ENCODE measurements around the gene GTPBP3.

The GTPBP3 gene

DNA sequence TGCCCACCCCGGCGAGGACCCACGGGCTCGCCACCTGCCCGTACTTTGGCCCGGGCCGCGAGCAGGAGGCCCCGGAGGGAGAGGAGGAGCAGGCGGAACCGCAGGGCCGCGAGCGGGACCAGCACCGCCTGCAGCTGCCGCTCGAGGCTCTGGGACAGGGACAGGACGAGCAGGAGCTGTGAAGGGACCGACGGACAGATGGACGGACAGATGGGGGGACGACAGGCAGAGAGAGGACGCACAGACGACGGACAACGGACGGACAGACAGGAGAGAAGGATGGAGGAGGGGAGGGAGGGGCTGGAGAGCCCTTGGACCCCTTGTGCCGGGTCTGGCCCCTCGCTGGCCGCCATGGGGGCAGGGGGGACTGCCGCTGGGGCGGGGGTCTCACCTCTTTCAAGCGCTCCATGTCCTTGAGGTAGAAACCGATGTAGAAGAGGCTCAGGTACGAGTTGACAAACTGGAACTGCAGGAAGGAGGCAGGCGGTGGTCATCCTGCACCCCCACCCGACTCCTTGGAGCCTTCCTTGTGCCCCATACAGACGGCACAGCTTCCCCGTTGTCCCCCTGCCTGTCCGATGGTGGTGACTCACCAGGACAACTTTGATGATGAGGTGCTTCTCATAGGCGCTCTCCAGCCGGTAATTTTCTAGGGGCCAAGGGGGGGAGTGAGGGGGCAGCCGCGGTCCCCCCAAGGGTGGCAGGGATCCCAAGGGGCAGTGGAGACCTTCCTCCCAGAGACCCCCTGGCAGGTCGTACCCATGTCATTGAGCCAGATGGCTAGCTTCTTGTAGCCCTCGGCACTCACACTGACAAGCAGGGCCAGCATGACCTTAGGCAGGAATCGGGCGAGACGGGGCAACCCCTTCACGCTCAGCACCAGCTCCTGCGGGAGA, 7.7 kb upstream of the GTPBP3 start:
- H3K27ac ChIP-seq (ENCODE audit: low read depth, low read length, severe bottlenecking) = no peak overlapping the region
- H3K9me3 ChIP-seq (ENCODE audit: control insufficient read depth, low read length) = no peaks in the 10 kb centered on the region
- H3K36me3 ChIP-seq (ENCODE audit: control insufficient read depth, insufficient read depth, low read length) = peaks cover 34% of the 10 kb centered on the region
- H3K4me1 ChIP-seq (ENCODE audit: control insufficient read depth, insufficient read depth, low read length, poor library complexity, severe bottlenecking) = peaks cover 18% of the 10 kb centered on the region
- 91 to 92% methylated on average over 47 to 51 of the region's 51 CpGs for WGBS, 2 experiments (ENCODE audit: insufficient coverage in 2 of 2)
- H3K4me3 ChIP-seq (ENCODE audit: extremely low read depth, insufficient read depth, low read length, poor library complexity, severe bottlenecking) = no peak overlapping the region

DNA sequence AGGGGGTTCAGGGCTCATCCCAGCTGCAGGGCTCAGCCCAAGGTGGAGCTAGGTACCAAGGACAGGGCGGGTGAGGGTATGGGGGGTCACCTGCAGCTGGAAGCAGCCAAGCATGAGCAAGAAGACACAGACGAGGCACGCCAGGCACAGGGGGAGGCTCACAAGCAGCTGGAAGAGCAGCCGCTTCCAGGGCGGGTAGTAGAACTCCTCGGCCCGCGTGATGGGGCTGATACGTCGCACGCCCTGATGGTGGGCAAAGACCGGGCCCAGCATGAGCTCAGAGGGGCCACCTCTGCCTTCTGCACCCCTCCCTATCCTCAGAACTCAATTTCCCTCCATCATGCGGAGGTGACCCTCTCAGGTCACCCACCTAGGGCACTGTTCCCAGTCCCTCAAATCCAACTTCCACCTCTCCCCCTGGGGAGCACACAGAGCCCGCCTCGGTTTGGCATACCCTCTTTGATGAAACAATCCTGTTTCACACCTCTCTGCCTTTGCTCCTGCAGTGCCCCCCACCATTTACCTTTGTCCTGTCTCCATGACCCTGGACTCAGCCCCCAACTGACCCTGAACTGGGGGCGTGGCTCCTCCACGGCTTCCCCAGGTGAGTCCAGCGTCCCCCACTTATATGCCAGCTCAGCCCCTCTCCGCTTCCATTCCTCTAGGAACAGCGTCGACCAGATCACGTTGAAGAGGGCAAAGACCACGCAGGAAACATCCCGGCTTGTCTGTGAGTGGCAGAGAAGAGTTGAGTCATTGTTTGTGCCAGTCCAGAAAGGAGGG, 6.9 kb upstream of the GTPBP3 start:
- Histone ChIP-seq H3K4me3 (ENCODE audit: extremely low read depth, insufficient read depth, low read length, poor library complexity, severe bottlenecking) (no peak overlapping the region), H3K36me3 (ENCODE audit: control insufficient read depth, insufficient read depth, low read length) (peaks cover 30% of the 10 kb centered on the region), H3K4me1 (ENCODE audit: control insufficient read depth, insufficient read depth, low read length, poor library complexity, severe bottlenecking) (peaks cover 18% of the 10 kb centered on the region), H3K9me3 (ENCODE audit: control insufficient read depth, low read length) (no peaks in the 10 kb centered on the region), H3K27ac (ENCODE audit: low read depth, low read length, severe bottlenecking) (no peak overlapping the region)
- 92 to 94% methylated on average over 19 to 21 of the region's 24 CpGs for WGBS, 2 experiments (ENCODE audit: insufficient coverage in 2 of 2)

DNA sequence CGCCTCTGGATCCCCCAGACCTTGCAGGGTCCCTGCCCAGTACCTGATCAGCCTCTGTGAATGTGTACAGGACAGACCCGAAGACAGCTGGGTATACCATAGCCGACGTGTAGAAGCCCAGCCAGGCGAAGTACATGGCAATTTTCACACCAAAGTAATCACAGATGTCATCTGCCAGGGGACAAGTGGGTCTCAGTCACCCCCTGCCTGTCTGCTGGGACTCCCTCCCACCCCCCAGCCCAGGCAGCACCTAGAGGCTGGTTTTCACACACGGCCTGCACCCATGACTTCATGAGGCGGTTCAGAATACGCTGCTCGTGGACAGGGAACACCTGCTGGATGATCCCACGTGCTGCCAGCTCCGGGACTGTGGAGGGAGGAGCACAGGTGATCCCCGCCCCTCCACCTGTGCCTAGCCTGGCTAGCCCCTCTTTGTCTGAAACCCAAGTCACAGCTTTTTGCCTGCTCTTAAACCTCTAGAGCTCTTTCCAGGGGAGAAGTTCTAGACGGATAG, 6.3 kb upstream of the GTPBP3 start:
- no peak overlapping the region for H3K4me3 ChIP-seq (ENCODE audit: extremely low read depth, insufficient read depth, low read length, poor library complexity, severe bottlenecking)
- H3K36me3 ChIP-seq (ENCODE audit: control insufficient read depth, insufficient read depth, low read length) = peaks cover 28% of the 10 kb centered on the region
- H3K27ac ChIP-seq (ENCODE audit: low read depth, low read length, severe bottlenecking) = no peak overlapping the region
- H3K4me1 ChIP-seq (ENCODE audit: control insufficient read depth, insufficient read depth, low read length, poor library complexity, severe bottlenecking) = peaks cover 17% of the 10 kb centered on the region
- H3K9me3 ChIP-seq (ENCODE audit: control insufficient read depth, low read length) = no peaks in the 10 kb centered on the region
- WGBS, 2 experiments (ENCODE audit: insufficient coverage in 2 of 2) = 90 to 93% methylated on average over 12 to 13 of the region's 13 CpGs

DNA sequence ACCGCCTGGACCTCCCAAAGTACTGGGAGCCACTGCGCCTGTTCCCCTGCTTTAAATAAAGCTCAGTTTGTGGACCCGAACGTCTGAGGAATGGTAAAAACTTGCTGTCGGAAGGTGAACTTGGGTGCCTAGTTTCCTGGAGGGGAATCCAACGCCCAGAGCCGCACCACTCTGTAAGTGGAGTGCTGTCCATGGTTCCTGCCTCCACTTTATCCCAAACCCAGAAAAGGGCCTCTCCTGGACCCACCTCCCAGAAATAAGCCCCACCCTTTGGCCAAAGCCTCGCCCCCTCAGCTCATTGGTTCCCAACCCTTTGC, 5.0 kb upstream of the GTPBP3 start:
- H3K9me3 ChIP-seq (ENCODE audit: control insufficient read depth, low read length) = no peaks in the 10 kb centered on the region
- H3K4me3 ChIP-seq (ENCODE audit: extremely low read depth, insufficient read depth, low read length, poor library complexity, severe bottlenecking) = no peak overlapping the region
- 91 to 95% methylated on average over 8 of the region's 8 CpGs for WGBS, 2 experiments (ENCODE audit: insufficient coverage in 2 of 2)
- no peak overlapping the region for H3K27ac ChIP-seq (ENCODE audit: low read depth, low read length, severe bottlenecking)
- H3K4me1 ChIP-seq (ENCODE audit: control insufficient read depth, insufficient read depth, low read length, poor library complexity, severe bottlenecking) = peaks cover 6% of the 10 kb centered on the region
- H3K36me3 ChIP-seq (ENCODE audit: control insufficient read depth, insufficient read depth, low read length) = peaks cover 24% of the 10 kb centered on the region

DNA sequence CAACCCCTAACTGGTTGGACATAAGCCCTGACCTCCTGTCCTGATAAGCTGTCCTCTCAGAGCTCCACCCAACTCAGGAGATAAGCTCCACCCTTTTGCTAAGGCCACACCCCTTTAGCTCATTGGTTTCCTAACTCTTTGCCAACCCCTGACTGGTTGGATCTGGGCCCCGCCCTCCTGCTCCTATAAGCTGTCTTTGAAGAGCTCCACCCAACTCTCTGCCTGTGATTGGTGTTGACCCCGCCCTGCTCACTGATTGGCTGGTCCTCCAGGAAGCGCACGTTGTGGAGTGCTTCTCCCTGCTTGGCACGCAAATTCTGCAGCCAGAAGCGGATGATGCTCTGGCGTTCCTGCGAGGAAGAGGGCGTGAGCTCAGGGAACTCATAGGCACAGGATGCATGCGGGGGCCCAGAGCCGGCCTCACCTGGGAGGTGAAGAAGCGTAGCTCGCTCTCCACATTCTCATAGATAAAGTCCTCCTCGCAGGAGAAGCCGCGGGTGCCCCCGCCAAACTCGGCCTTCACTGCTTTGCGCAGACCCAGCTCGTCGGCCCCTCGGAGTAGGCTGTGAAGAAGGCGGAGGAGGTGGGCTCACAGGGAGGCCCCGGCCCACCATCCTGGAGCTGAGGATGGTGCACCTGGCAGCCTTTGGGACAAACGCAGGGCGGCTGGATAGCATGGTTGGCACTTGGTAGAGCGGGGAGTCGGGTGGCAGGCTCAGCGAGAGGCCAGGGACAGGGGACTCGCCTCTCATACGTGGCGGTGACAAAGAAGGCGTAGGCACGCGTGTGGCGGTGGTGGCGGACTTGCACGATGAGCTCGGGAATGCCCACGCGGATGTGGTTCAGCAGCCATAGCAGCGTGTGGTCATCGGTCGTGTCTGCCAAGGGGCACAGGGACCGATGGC, 4.4 kb upstream of the GTPBP3 start:
- WGBS, 2 experiments (ENCODE audit: insufficient coverage in 2 of 2) = 94 to 95% methylated on average over 43 to 44 of the region's 45 CpGs
- Histone ChIP-seq H3K36me3 (ENCODE audit: control insufficient read depth, insufficient read depth, low read length) (peaks cover 24% of the 10 kb centered on the region), H3K4me3 (ENCODE audit: extremely low read depth, insufficient read depth, low read length, poor library complexity, severe bottlenecking) (no peak overlapping the region), H3K27ac (ENCODE audit: low read depth, low read length, severe bottlenecking) (no peak overlapping the region), H3K4me1 (ENCODE audit: control insufficient read depth, insufficient read depth, low read length, poor library complexity, severe bottlenecking) (peaks cover 4% of the 10 kb centered on the region), H3K9me3 (ENCODE audit: control insufficient read depth, low read length) (no peaks in the 10 kb centered on the region)

DNA sequence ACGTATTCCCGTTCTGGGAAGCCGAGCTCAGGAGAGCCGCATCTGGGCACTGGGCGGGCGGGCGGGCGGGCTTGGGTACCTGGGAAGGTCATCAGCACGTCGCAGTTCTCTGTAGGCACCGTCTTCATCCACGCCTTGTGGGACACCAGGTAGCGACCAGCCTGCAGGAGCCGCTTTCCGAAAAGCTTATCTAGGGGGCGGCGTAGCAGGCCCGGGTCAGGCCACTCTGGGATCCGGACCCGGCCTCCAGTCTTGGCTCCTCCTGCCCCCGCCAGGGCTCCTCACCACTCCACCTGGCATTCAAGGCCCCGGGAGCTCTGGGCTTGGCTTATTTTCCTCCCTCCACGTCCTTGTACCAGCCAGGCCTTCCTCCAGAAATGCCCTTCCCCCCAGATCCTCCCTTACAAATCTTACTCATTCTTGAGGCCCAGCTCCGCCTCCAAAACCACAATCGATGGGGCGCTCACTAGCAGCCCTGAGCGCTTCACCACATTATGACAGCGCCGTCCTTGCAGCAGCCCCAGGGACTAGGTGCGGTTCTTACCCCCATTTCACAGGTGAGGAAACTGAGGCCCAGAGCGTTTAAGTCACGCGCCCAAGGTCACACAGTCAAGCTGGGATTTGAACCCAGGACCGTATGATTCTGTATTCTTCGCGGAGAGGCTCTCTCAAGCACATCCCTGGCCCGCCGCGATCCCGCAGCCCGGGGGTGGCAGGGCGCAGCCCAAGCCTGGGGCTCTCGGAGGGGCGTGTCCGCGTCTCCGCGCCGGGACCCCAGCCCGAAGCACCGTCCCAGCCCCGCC, 3.5 kb upstream of the GTPBP3 start:
- Histone ChIP-seq H3K36me3 (ENCODE audit: control insufficient read depth, insufficient read depth, low read length) (peaks cover 27% of the 10 kb centered on the region), H3K4me3 (ENCODE audit: extremely low read depth, insufficient read depth, low read length, poor library complexity, severe bottlenecking) (peak overlapping the region; percentile 87), H3K27ac (ENCODE audit: low read depth, low read length, severe bottlenecking) (peak overlapping the region; percentile 57), H3K9me3 (ENCODE audit: control insufficient read depth, low read length) (no peaks in the 10 kb centered on the region), H3K4me1 (ENCODE audit: control insufficient read depth, insufficient read depth, low read length, poor library complexity, severe bottlenecking) (peaks cover 3% of the 10 kb centered on the region)
- 36 to 39% methylated on average over 47 to 50 of the region's 52 CpGs for WGBS, 2 experiments (ENCODE audit: insufficient coverage in 2 of 2)

DNA sequence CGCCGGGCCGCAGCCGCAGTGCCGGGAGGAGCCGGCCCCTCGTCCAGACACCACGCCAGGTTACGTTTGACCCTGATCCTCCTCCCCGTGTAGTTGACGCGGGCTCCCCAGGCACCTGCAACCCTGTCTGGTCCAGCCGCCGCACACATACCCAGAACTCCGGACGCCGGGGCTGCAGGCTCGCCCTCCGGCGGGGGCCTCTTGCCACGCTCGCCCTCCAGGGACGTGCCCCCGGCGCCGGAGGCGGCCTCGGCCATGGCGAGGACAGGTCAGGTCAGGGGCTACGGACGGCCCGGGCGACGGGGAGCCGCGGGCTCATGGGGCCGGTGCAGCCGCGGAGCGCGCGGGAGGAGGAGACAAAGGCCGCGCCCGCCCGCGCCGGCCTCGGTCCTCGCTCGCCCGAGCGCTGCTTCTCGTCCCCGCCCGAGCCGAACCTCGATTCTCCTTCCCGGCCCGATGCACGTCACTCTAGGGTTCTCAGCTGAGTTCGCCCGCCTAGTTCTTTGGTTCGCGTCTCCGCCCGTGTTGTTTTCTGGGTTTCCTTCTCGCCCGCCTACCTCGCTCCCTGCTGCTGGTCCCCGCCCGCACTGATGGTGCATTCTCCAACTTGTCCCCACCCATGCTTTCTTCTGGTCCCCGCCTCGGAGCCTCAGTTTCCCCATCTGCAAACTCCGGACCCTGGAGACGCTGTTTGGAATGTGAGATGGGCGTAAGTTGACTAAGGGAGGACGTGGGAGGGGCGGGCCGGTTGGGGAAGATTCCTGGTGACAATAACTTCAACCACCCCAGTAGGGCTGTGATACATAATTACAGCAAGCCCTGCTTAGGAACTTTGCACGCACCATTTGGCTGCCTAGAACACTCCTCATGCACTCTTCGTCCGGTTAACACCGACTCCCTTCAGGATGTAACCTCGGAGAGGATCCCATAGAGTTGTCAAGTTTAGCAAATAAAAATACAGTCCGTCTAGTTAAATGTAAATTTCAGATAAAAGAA, 2.6 kb upstream of the GTPBP3 start, which contains the start of gene ANO8:
Gene ANO8, minus strand, starts transcription at position 442 of the 996 bp plus-strand sequence. Its CDS starts 185 bp downstream, at position 257.
- H3K4me3 ChIP-seq (ENCODE audit: extremely low read depth, insufficient read depth, low read length, poor library complexity, severe bottlenecking) = peak within 1 kb of the TSS; percentile 87
- no peaks in the 10 kb centered on the region for H3K9me3 ChIP-seq (ENCODE audit: control insufficient read depth, low read length)
- H3K4me1 ChIP-seq (ENCODE audit: control insufficient read depth, insufficient read depth, low read length, poor library complexity, severe bottlenecking) = no peaks in the 10 kb centered on the region
- peaks cover 33% of the 10 kb centered on the region for H3K36me3 ChIP-seq (ENCODE audit: control insufficient read depth, insufficient read depth, low read length)
- 4 to 5% methylated on average over 68 to 78 of the region's 86 CpGs for WGBS, 2 experiments (ENCODE audit: insufficient coverage in 2 of 2)
- H3K27ac ChIP-seq (ENCODE audit: low read depth, low read length, severe bottlenecking) = peak within 1 kb of the TSS; percentile 57

DNA sequence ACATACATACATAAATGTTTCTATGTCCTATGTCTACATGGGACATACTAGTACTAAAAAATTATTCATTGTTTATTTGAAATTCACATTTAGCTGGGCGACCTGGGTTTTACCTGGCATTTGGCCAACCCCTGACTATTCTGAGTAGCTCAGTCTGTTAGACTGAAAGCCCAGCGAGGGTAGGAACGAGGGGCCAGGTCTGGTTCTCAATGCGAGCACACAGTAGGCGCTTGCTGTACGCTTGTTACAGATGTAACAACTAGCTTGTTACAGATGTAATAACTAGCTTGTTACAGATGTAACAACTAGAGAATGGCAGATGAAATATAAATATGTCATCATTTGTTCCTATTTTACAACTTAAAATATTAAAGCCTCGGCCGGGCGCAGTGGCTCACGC, 1.8 kb upstream of the GTPBP3 start:
- 93 to 100% methylated on average over 9 to 10 of the region's 10 CpGs for WGBS, 2 experiments (ENCODE audit: insufficient coverage in 2 of 2)
- no peak overlapping the region for H3K4me3 ChIP-seq (ENCODE audit: extremely low read depth, insufficient read depth, low read length, poor library complexity, severe bottlenecking)
- H3K27ac ChIP-seq (ENCODE audit: low read depth, low read length, severe bottlenecking) = no peak overlapping the region

More for the DNA sequence above, 1.8 kb upstream of the GTPBP3 start:
- H3K9me3 ChIP-seq (ENCODE audit: control insufficient read depth, low read length) = no peaks in the 10 kb centered on the region
- H3K36me3 ChIP-seq (ENCODE audit: control insufficient read depth, insufficient read depth, low read length) = peaks cover 28% of the 10 kb centered on the region
- no peaks in the 10 kb centered on the region for H3K4me1 ChIP-seq (ENCODE audit: control insufficient read depth, insufficient read depth, low read length, poor library complexity, severe bottlenecking)
